GM18907 (cell line): ENCODE results near the gene ZCCHC14.
"Not testable (repeated sequence)": the region's sequence is repeated elsewhere in the genome, so short reads cannot be mapped to it uniquely, and the experiment has no call there.

Experiments used
- ATAC-seq: cut with Tn5 transposase; IDR thresholded peaks from one replicate; pipeline ENCODE4 v1.9.1; 2021; ENCODE audit warnings: mild to moderate bottlenecking, moderate library complexity; ENCODE audit not compliant: unreplicated experiment

The ZCCHC14 gene

GRCh38 chr16:87368029-87368770 lies 124.6 kb downstream of the ZCCHC14 start:
- no peak for ATAC-seq

- no peak for ATAC-seq
These were observed 125.3 kb downstream of the ZCCHC14 start for GRCh38 chr16:87367529-87367928.

- ATAC-seq: no peak
These were observed 125.9 kb downstream of the ZCCHC14 start for GRCh38 chr16:87366930-87367329.

- ATAC-seq: no peak
These were observed 126.5 kb downstream of the ZCCHC14 start for GRCh38 chr16:87366288-87366687.

- ATAC-seq: no peak
These were observed 127.7 kb downstream of the ZCCHC14 start for GRCh38 chr16:87365021-87365713.

GRCh38 chr16:87363771-87364455 lies 128.9 kb downstream of the ZCCHC14 start:
- ATAC-seq: no peak

GRCh38 chr16:87362828-87363559 lies 129.8 kb downstream of the ZCCHC14 start:
- not testable (repeated sequence) for ATAC-seq

- ATAC-seq: no peak
These were observed 130.8 kb downstream of the ZCCHC14 start for GRCh38 chr16:87361916-87362619.

- no peak for ATAC-seq
These were observed 131.8 kb downstream of the ZCCHC14 start for GRCh38 chr16:87360862-87361610.

GRCh38 chr16:87359121-87359520 lies 133.7 kb downstream of the ZCCHC14 start:
- no peak for ATAC-seq

- ATAC-seq: no peak
These were observed 134.1 kb downstream of the ZCCHC14 start for GRCh38 chr16:87358696-87359095.

- ATAC-seq: no peak
These were observed 134.6 kb downstream of the ZCCHC14 start for GRCh38 chr16:87358250-87358649.

GRCh38 chr16:87356491-87356853 lies 136.4 kb downstream of the ZCCHC14 start:
- ATAC-seq: no peak
